Adrenal gland (tissue), 5 donors: ENCODE measurements around the gene ITGB5.

Experiments
- CTCF ChIP-seq, 6 experiments: fragments of 450-650 bp in 4 of 6; fragments of 200-600 bp in 2 of 6; sonication (generic) in 1 of 6; IDR thresholded peaks; 1 replicate in 5 of 6; 2 replicates in 1 of 6; pipeline versions ENCODE4 v1.5.1 to v1.8.0; 2016 to 2021; ENCODE audit warnings: antibody characterized with exemption in 6 of 6, mild to moderate bottlenecking in 2 of 6, moderate library complexity in 1 of 6
- POLR2A ChIP-seq, 2 donors: fragments of 450-650 bp; IDR thresholded peaks; one replicate each; pipeline ENCODE4 v1.6.1; 2017; ENCODE audit warnings: antibody characterized with exemption in 2 of 2, mild to moderate bottlenecking in 2 of 2, moderate library complexity in 1 of 2
- donor health status: DM: no; HTN: no; CAD: no.

GRCh38 chr3:124800076-124800475, 87.1 kb downstream of the ITGB5 start:
- TF ChIP-seq CTCF (IDR thresholded peaks at IDR 0.05): no peak
- TF ChIP-seq POLR2A (IDR thresholded peaks at IDR 0.05): no peak
